OCI-LY7 (cell line): ENCODE results near the gene MARS1. TPM values are rescaled to one million over a fixed set of nuclear protein-coding genes. Genes with fewer than 3 reads are reported as not detected.

Experiments used
- BruUV-seq: library from RNA; stranded (reverse); fragments of 400-500 nt; replicated peaks from 2 replicates; lab custom pipeline; 2021; lab: Mats Ljungman, UMichigan
- CTCF ChIA-PET: fragments of 300-600 bp; sonication (Branson Sonifier 250); formaldehyde crosslinking; loops from one replicate; lab custom pipeline; 2022; ENCODE audit warnings: antibody characterized with exemption; ENCODE audit not compliant: unreplicated experiment; lab: Charles Lee
- POLR2A ChIA-PET: fragments of 300-600 bp; sonication (Branson Sonifier 250); formaldehyde crosslinking; loops from one replicate; lab custom pipeline; 2022; ENCODE audit warnings: antibody characterized with exemption; lab: Charles Lee
- DNase-seq: peaks from one replicate; pipeline ENCODE4 v3.0.0-alpha.2; 2015; ENCODE audit warnings: low spot score
- H2AFZ ChIP-seq: fragments of 200-600 bp; sonication (generic), shearing (Covaris generic); 2 replicates; pipeline ENCODE4 v1.6.1; 2014; ENCODE audit warnings: mild to moderate bottlenecking, antibody characterized with exemption, low read length, moderate library complexity
- H3K27ac ChIP-seq: fragments of 200-600 bp; sonication (generic); 2 replicates; pipeline ENCODE4 v1.5.1; 2014; ENCODE audit warnings: mixed run types, low read depth, mild to moderate bottlenecking, moderate library complexity, low read length, inconsistent platforms; ENCODE audit not compliant: poor library complexity, severe bottlenecking
- H3K36me3 ChIP-seq: fragments of 200-600 bp; sonication (generic); 2 replicates; pipeline ENCODE4 v1.6.1; 2014; ENCODE audit warnings: mild to moderate bottlenecking, antibody characterized with exemption, low read length, moderate library complexity, mixed read lengths; ENCODE audit not compliant: insufficient read depth
- H3K4me1 ChIP-seq: fragments of 200-600 bp; sonication (generic); 2 replicates; pipeline ENCODE4 v1.5.1; 2014; ENCODE audit warnings: mild to moderate bottlenecking, low read length; ENCODE audit not compliant: insufficient read depth, poor library complexity, severe bottlenecking
- H3K4me2 ChIP-seq: fragments of 200-600 bp; sonication (generic); 2 replicates; pipeline ENCODE4 v1.6.1; 2014; ENCODE audit warnings: mild to moderate bottlenecking, low read length
- H3K4me3 ChIP-seq: fragments of 200-600 bp; sonication (generic); 2 replicates; pipeline ENCODE4 v1.5.1; 2014; ENCODE audit warnings: mild to moderate bottlenecking, low read depth, low read length; ENCODE audit not compliant: poor library complexity, severe bottlenecking
- H3K79me2 ChIP-seq: fragments of 200-600 bp; sonication (generic); 2 replicates; pipeline ENCODE4 v1.6.1; 2016; ENCODE audit warnings: low read depth, mild to moderate bottlenecking, low read length, moderate library complexity, mixed read lengths; ENCODE audit not compliant: insufficient read depth
- H3K9me2 ChIP-seq: fragments of 200-600 bp; sonication (generic); 2 replicates; pipeline ENCODE4 v1.6.1; 2016; ENCODE audit warnings: mild to moderate bottlenecking, low read length, mixed read lengths; ENCODE audit not compliant: insufficient read depth
- H3K9me3 ChIP-seq: fragments of 200-600 bp; sonication (generic); 2 replicates; pipeline ENCODE4 v1.6.1; 2014; ENCODE audit warnings: mild to moderate bottlenecking, mixed run types, low read length, mixed read lengths
- H4K20me1 ChIP-seq: fragments of 200-600 bp; sonication (generic); 2 replicates; pipeline ENCODE4 v1.6.1; 2014; ENCODE audit warnings: mild to moderate bottlenecking, antibody characterized with exemption, low read length, moderate library complexity, mixed read lengths; ENCODE audit not compliant: insufficient read depth
- EZH2phosphoT487 ChIP-seq: fragments of 200-600 bp; sonication (generic); IDR thresholded peaks from 2 replicates; pipeline ENCODE4 v1.6.1; 2018; ENCODE audit warnings: low read depth, borderline replicate concordance, mild to moderate bottlenecking, mixed run types, antibody characterized with exemption, low read length, moderate library complexity, mixed read lengths
- intact Hi-C: fragments of 100-400 bp; cut with micrococcal nuclease; formaldehyde crosslinking; loops from one replicate; pipeline ENCODE4 v1.10.0; 2022; ENCODE audit not compliant: unreplicated experiment
- total RNA-seq, 2 experiments: library from RNA; depleted of rRNA in 1 of 2; stranded (reverse); fragments of >200 nt in 1 of 2; shearing (Covaris generic) in 1 of 2; gene quantifications; 2 replicates each; pipeline ENCODE4 v1.2.3, GENCODE V29; 2014 to 2022
- TF ChIP-seq, protein P1 (sequence below): fragments of 200-600 bp; sonication (generic); conservative IDR thresholded peaks from 2 replicates; pipeline ENCODE4 v1.5.1; 2014; ENCODE audit warnings: mild to moderate bottlenecking, antibody characterized with exemption, low read length, moderate library complexity, mixed read lengths

The MARS1 gene
- total RNA-seq, 2 experiments from 2014 or later = 272 to 465 TPM

DNA sequence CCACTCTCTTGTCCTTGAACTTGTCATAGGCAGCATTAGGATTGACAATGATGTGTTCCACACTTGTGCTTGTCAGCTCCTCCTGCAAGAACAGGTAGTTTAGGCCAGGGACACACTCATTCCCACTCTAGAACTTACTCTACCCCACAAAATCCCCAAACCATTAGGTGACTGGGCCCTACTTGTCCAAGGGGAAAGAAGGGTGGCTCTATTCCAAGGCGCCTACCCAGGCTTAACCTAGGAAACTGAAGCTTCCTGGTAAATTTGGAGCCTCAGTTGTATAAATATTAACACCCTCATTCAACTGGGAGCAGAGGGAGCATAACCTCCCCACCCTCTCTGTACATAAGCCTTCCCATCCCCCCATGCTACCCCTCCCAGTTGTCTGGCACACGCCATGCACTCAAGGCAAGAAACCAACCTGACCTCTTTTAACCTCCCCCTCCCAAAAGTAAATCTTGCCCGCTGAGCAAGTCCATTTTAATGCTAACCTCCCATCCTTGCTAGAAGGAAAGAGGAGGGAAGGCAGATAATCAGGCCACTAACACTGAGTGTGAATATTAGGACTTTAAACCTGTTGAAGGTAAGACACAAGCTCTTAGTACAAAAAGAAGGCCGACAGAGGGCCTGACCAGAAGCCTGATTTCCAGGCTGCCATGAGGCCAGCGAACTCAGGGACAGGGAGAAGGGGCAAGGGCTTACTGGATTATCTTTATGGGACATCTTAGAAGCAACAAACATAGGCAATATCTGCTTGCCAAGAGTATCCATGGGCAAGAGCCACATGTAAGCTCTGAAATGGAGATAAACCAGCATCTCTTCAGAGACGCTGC lies 48.1 kb downstream of the MARS1 start:
- Histone ChIP-seq H3K4me3 (no peak overlapping the region), H3K4me2 (no peak overlapping the region), H3K27ac (no peak overlapping the region), H2AFZ (no peak overlapping the region), H3K4me1 (peaks cover 6% of the 10 kb centered on the region), H4K20me1 (no peaks in the 10 kb centered on the region), H3K9me3 (no peaks in the 10 kb centered on the region), H3K9me2 (no peaks in the 10 kb centered on the region), H3K36me3 (peaks cover 85% of the 10 kb centered on the region), H3K79me2 (no peaks in the 10 kb centered on the region)
- ChIA-PET CTCF (no interaction called here), POLR2A (interaction anchor here (0.6 kb wide), 2 partner anchors 42 to 127 kb away, joined by 3 to 7 read pairs; no protein-coding TSS in a partner anchor)
- BruUV-seq = no TSS peak
- TF ChIP-seq, protein P1, sequence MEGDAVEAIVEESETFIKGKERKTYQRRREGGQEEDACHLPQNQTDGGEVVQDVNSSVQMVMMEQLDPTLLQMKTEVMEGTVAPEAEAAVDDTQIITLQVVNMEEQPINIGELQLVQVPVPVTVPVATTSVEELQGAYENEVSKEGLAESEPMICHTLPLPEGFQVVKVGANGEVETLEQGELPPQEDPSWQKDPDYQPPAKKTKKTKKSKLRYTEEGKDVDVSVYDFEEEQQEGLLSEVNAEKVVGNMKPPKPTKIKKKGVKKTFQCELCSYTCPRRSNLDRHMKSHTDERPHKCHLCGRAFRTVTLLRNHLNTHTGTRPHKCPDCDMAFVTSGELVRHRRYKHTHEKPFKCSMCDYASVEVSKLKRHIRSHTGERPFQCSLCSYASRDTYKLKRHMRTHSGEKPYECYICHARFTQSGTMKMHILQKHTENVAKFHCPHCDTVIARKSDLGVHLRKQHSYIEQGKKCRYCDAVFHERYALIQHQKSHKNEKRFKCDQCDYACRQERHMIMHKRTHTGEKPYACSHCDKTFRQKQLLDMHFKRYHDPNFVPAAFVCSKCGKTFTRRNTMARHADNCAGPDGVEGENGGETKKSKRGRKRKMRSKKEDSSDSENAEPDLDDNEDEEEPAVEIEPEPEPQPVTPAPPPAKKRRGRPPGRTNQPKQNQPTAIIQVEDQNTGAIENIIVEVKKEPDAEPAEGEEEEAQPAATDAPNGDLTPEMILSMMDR = no peak
- no peak for TF ChIP-seq EZH2phosphoT487
- DNase-seq = no peak
- intact Hi-C loops = no loop called here

DNA sequence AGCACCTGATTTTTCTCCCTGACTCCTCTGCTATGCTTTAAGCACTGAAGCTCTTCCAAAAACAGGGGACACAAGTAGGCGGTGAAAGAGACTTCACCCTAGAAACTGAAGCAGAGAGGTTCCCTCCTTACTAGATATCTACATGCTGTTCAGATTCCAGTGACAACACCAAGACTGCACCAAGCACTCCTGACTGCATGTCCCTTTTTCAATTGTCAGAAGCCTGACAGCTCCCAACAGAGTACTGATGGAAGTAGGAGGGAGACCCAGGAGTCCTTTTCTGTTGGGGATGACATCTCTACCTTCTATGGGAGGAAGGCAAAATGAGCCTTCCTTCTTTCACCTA lies 48.7 kb downstream of the MARS1 start:
- Histone ChIP-seq H4K20me1 (no peaks in the 10 kb centered on the region), H3K4me2 (no peak overlapping the region), H3K4me3 (no peak overlapping the region), H3K27ac (no peak overlapping the region), H3K79me2 (no peaks in the 10 kb centered on the region), H3K36me3 (peaks cover 85% of the 10 kb centered on the region), H2AFZ (no peak overlapping the region), H3K9me2 (no peaks in the 10 kb centered on the region), H3K9me3 (no peaks in the 10 kb centered on the region), H3K4me1 (peaks cover 6% of the 10 kb centered on the region)
- no peak for DNase-seq
- no TSS peak for BruUV-seq
- TF ChIP-seq, protein P1 = no peak
- no peak for TF ChIP-seq EZH2phosphoT487
- intact Hi-C loops = no loop called here
- ChIA-PET CTCF (no interaction called here), POLR2A (interaction anchor here (0.6 kb wide), 1 partner anchor 15 kb away, joined by 6 read pairs; no protein-coding TSS in a partner anchor)

DNA sequence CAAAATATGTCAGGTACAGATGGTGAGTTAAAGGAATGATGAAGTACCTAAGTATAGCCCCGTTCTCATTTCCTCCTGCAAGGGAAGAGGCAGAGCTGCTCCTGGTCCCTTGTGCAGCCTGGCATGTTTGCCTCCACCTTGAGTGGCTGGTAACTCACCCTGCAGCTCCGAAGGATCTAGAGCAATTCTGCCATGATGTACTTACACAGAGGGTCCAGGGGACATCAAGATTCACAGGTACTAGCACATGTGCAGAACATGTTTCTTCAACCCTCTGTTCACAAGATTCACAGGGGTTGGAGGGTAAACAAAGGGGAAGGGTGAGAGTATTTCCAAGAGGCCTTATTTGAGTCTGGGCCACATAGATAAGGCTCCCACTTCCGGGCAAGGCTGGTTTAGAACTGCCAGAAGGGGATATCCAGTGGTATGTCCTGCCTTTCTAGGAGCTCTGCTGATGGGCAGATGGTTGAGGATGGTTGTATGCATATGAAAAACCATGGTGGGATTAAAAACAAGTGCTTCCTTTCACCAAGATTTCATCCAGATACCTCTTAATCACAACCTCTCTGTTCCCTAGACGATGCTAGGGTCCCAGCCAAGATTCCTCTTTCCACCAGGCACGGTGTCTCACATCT lies 51.4 kb downstream of the MARS1 start:
- peaks cover 61% of the 10 kb centered on the region for H3K36me3 ChIP-seq
- no peaks in the 10 kb centered on the region for H4K20me1 ChIP-seq
- TF ChIP-seq EZH2phosphoT487 = no peak
- TF ChIP-seq, protein P1 = no peak
- H3K4me2 ChIP-seq = no peak overlapping the region
- ChIA-PET POLR2A (interaction anchor here (0.5 to 0.6 kb wide), 2 partner anchors 74 to 88 kb away, joined by 3 to 4 read pairs; no protein-coding TSS in a partner anchor), CTCF (no interaction called here)
- H3K4me1 ChIP-seq = peaks cover 12% of the 10 kb centered on the region
- no TSS peak for BruUV-seq
- intact Hi-C loops = no loop called here
- no peak overlapping the region for H3K27ac ChIP-seq
- H3K79me2 ChIP-seq = no peaks in the 10 kb centered on the region
- no peaks in the 10 kb centered on the region for H3K9me2 ChIP-seq
- DNase-seq = no peak
- H2AFZ ChIP-seq = no peak overlapping the region
- H3K4me3 ChIP-seq = no peak overlapping the region
- H3K9me3 ChIP-seq = no peaks in the 10 kb centered on the region
